OCI-LY7 (cell line): ENCODE data around the gene USP31. TPM values are rescaled to one million over a fixed set of nuclear protein-coding genes. Genes with fewer than 3 reads are reported as not detected.

Source experiments
- BruUV-seq: library from RNA; stranded (reverse); fragments of 400-500 nt; replicated peaks from 2 replicates; lab custom pipeline; 2021; lab: Mats Ljungman, UMichigan
- CTCF ChIA-PET: fragments of 300-600 bp; sonication (Branson Sonifier 250); formaldehyde crosslinking; loops from one replicate; lab custom pipeline; 2022; ENCODE audit warnings: antibody characterized with exemption; ENCODE audit not compliant: unreplicated experiment; lab: Charles Lee
- POLR2A ChIA-PET: fragments of 300-600 bp; sonication (Branson Sonifier 250); formaldehyde crosslinking; loops from one replicate; lab custom pipeline; 2022; ENCODE audit warnings: antibody characterized with exemption; lab: Charles Lee
- DNase-seq: peaks from one replicate; pipeline ENCODE4 v3.0.0-alpha.2; 2015; ENCODE audit warnings: low spot score
- H2AFZ ChIP-seq: fragments of 200-600 bp; sonication (generic), shearing (Covaris generic); 2 replicates; pipeline ENCODE4 v1.6.1; 2014; ENCODE audit warnings: mild to moderate bottlenecking, antibody characterized with exemption, low read length, moderate library complexity
- H3K27ac ChIP-seq: fragments of 200-600 bp; sonication (generic); 2 replicates; pipeline ENCODE4 v1.5.1; 2014; ENCODE audit warnings: mixed run types, low read depth, mild to moderate bottlenecking, moderate library complexity, low read length, inconsistent platforms; ENCODE audit not compliant: poor library complexity, severe bottlenecking
- H3K36me3 ChIP-seq: fragments of 200-600 bp; sonication (generic); 2 replicates; pipeline ENCODE4 v1.6.1; 2014; ENCODE audit warnings: mild to moderate bottlenecking, antibody characterized with exemption, low read length, moderate library complexity, mixed read lengths; ENCODE audit not compliant: insufficient read depth
- H3K4me1 ChIP-seq: fragments of 200-600 bp; sonication (generic); 2 replicates; pipeline ENCODE4 v1.5.1; 2014; ENCODE audit warnings: mild to moderate bottlenecking, low read length; ENCODE audit not compliant: insufficient read depth, poor library complexity, severe bottlenecking
- H3K4me2 ChIP-seq: fragments of 200-600 bp; sonication (generic); 2 replicates; pipeline ENCODE4 v1.6.1; 2014; ENCODE audit warnings: mild to moderate bottlenecking, low read length
- H3K4me3 ChIP-seq: fragments of 200-600 bp; sonication (generic); 2 replicates; pipeline ENCODE4 v1.5.1; 2014; ENCODE audit warnings: mild to moderate bottlenecking, low read depth, low read length; ENCODE audit not compliant: poor library complexity, severe bottlenecking
- H3K79me2 ChIP-seq: fragments of 200-600 bp; sonication (generic); 2 replicates; pipeline ENCODE4 v1.6.1; 2016; ENCODE audit warnings: low read depth, mild to moderate bottlenecking, low read length, moderate library complexity, mixed read lengths; ENCODE audit not compliant: insufficient read depth
- H3K9me2 ChIP-seq: fragments of 200-600 bp; sonication (generic); 2 replicates; pipeline ENCODE4 v1.6.1; 2016; ENCODE audit warnings: mild to moderate bottlenecking, low read length, mixed read lengths; ENCODE audit not compliant: insufficient read depth
- H3K9me3 ChIP-seq: fragments of 200-600 bp; sonication (generic); 2 replicates; pipeline ENCODE4 v1.6.1; 2014; ENCODE audit warnings: mild to moderate bottlenecking, mixed run types, low read length, mixed read lengths
- H4K20me1 ChIP-seq: fragments of 200-600 bp; sonication (generic); 2 replicates; pipeline ENCODE4 v1.6.1; 2014; ENCODE audit warnings: mild to moderate bottlenecking, antibody characterized with exemption, low read length, moderate library complexity, mixed read lengths; ENCODE audit not compliant: insufficient read depth
- EZH2phosphoT487 ChIP-seq: fragments of 200-600 bp; sonication (generic); IDR thresholded peaks from 2 replicates; pipeline ENCODE4 v1.6.1; 2018; ENCODE audit warnings: low read depth, borderline replicate concordance, mild to moderate bottlenecking, mixed run types, antibody characterized with exemption, low read length, moderate library complexity, mixed read lengths
- intact Hi-C: fragments of 100-400 bp; cut with micrococcal nuclease; formaldehyde crosslinking; loops from one replicate; pipeline ENCODE4 v1.10.0; 2022; ENCODE audit not compliant: unreplicated experiment
- total RNA-seq, 2 experiments: library from RNA; depleted of rRNA in 1 of 2; stranded (reverse); fragments of >200 nt in 1 of 2; shearing (Covaris generic) in 1 of 2; gene quantifications; 2 replicates each; pipeline ENCODE4 v1.2.3, GENCODE V29; 2014 to 2022
- TF ChIP-seq, protein P1 (sequence below): fragments of 200-600 bp; sonication (generic); conservative IDR thresholded peaks from 2 replicates; pipeline ENCODE4 v1.5.1; 2014; ENCODE audit warnings: mild to moderate bottlenecking, antibody characterized with exemption, low read length, moderate library complexity, mixed read lengths

Gene USP31
- total RNA-seq, 2 experiments from 2014 or later, result 9.0 to 12.2 TPM

DNA sequence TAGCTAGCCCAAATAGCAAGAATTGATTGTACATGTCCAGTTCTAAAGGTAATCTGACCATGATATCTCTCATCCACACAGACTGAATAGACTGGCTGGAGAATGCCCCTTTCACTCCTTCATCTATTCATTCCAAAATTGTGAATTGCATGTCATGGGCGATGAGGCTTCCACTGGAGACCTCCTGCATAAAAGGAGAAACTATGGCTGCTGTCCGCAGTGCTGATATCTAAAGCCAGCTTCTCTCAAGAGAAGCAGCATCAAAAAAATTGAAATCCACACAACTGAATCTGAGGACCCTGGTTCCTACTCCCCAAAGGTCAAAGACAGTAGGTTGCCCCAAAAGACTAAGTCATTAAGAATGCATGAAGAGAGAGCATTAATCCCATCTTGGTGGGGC, 25.4 kb upstream of the USP31 start:
- Histone ChIP-seq H3K4me1 (no peaks in the 10 kb centered on the region), H3K36me3 (no peaks in the 10 kb centered on the region), H3K4me2 (no peak overlapping the region), H2AFZ (no peak overlapping the region), H3K27ac (no peak overlapping the region), H3K4me3 (no peak overlapping the region), H3K9me3 (no peaks in the 10 kb centered on the region), H3K79me2 (no peaks in the 10 kb centered on the region), H4K20me1 (no peaks in the 10 kb centered on the region), H3K9me2 (no peaks in the 10 kb centered on the region)
- DNase-seq, result no peak
- intact Hi-C loops, result no loop called here
- no peak for TF ChIP-seq EZH2phosphoT487
- TF ChIP-seq, protein P1, sequence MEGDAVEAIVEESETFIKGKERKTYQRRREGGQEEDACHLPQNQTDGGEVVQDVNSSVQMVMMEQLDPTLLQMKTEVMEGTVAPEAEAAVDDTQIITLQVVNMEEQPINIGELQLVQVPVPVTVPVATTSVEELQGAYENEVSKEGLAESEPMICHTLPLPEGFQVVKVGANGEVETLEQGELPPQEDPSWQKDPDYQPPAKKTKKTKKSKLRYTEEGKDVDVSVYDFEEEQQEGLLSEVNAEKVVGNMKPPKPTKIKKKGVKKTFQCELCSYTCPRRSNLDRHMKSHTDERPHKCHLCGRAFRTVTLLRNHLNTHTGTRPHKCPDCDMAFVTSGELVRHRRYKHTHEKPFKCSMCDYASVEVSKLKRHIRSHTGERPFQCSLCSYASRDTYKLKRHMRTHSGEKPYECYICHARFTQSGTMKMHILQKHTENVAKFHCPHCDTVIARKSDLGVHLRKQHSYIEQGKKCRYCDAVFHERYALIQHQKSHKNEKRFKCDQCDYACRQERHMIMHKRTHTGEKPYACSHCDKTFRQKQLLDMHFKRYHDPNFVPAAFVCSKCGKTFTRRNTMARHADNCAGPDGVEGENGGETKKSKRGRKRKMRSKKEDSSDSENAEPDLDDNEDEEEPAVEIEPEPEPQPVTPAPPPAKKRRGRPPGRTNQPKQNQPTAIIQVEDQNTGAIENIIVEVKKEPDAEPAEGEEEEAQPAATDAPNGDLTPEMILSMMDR, result no peak
- ChIA-PET CTCF (no interaction called here), POLR2A (no interaction called here)
- no TSS peak for BruUV-seq

DNA sequence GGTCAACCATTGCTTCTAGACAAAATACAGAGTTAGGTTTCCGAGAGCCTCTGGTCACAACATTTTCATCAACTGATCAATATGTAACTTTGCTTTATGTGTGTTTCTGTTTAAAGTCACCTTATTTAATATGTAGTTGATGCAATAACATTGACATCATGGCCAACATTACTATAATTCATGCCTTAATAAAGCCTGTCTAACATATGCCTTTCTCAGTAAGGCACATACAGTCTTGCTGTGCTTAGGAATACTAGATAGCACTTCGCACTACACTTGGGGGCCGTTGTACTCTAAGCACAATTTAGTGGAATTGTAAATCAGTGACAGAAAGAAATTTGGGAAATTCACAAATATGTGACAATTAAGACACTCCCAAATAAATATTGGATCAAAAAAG, 23.7 kb upstream of the USP31 start:
- no TSS peak for BruUV-seq
- no peak for TF ChIP-seq EZH2phosphoT487
- TF ChIP-seq, protein P1, result no peak
- no peak for DNase-seq
- intact Hi-C loops, result no loop called here
- Histone ChIP-seq H3K9me3 (no peaks in the 10 kb centered on the region), H3K9me2 (no peaks in the 10 kb centered on the region), H3K4me3 (no peak overlapping the region), H3K79me2 (no peaks in the 10 kb centered on the region), H3K36me3 (no peaks in the 10 kb centered on the region), H4K20me1 (no peaks in the 10 kb centered on the region), H3K4me1 (no peaks in the 10 kb centered on the region), H3K27ac (no peak overlapping the region), H2AFZ (no peak overlapping the region), H3K4me2 (no peak overlapping the region)
- POLR2A ChIA-PET, result interaction anchor here (0.6 kb wide), 1 partner anchor 259 kb away, joined by 3 read pairs; no protein-coding TSS in a partner anchor
- CTCF ChIA-PET, result no interaction called here

DNA sequence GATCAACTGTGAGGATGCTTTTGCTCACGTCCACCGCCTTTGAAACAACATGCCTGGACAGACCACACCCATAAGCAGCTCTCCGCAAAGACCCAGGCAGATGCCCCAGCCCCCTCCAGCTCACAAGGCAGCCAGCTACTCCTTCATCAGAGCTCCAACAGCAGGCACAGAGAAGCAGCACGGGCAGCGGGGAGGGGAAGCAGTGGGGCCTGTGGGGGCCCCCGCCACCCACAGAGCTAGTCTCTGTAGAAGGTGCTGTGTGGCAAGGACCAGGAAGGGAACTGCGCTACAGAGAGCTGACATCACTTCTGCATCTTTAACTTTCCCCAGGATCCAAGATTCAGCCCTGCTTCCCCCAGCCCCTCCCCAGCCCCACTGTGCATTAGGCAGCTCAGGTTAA, 23.3 kb upstream of the USP31 start:
- Histone ChIP-seq H2AFZ (no peak overlapping the region), H3K4me2 (no peak overlapping the region), H3K27ac (no peak overlapping the region), H3K9me3 (no peaks in the 10 kb centered on the region), H3K79me2 (no peaks in the 10 kb centered on the region), H4K20me1 (no peaks in the 10 kb centered on the region), H3K4me3 (no peak overlapping the region), H3K36me3 (no peaks in the 10 kb centered on the region), H3K4me1 (no peaks in the 10 kb centered on the region), H3K9me2 (no peaks in the 10 kb centered on the region)
- intact Hi-C loops, result no loop called here
- BruUV-seq, result no TSS peak
- DNase-seq, result no peak
- POLR2A ChIA-PET, result interaction anchor here (0.6 to 0.7 kb wide), 2 partner anchors 225 to 259 kb away, joined by 3 to 7 read pairs; no protein-coding TSS in a partner anchor
- TF ChIP-seq EZH2phosphoT487, result no peak
- TF ChIP-seq, protein P1, result no peak
- CTCF ChIA-PET, result no interaction called here
